ENCODE data around the gene PDPK1. TPM values are rescaled to one million over a fixed set of nuclear protein-coding genes. Genes with fewer than 3 reads are reported as not detected.
"Not testable (repeated sequence)": the region's sequence is repeated elsewhere in the genome, so short reads cannot be mapped to it uniquely, and the experiment has no call there.

PDPK1 gene
- polyA plus RNA-seq, 1 donor = 39.7 TPM

GRCh38 chr16:2602175-2602574 is 64.4 kb downstream of the PDPK1 start:
- H3K9me3 ChIP-seq (ENCODE audit: control insufficient read depth, low read depth, low read length); DNase-seq; H3K27ac ChIP-seq (ENCODE audit: low read length); H3K4me1 ChIP-seq (ENCODE audit: control insufficient read depth, insufficient read depth, low read length); H3K4me3 ChIP-seq (ENCODE audit: low read length); H3K27me3 ChIP-seq (ENCODE audit: control insufficient read depth, insufficient read depth, low read length): not testable (repeated sequence)
- WGBS (ENCODE audit: insufficient coverage, low lambda C conversion rate) = no CpG with 5 or more reads among the region's 7 CpGs
- peaks cover 19% of the 10 kb centered on the region for H3K36me3 ChIP-seq (ENCODE audit: control insufficient read depth, insufficient read depth, low read length)

GRCh38 chr16:2603165-2604015 is 65.6 kb downstream of the PDPK1 start:
- Histone ChIP-seq H3K27me3 (ENCODE audit: control insufficient read depth, insufficient read depth, low read length) (no peaks in the 10 kb centered on the region), H3K4me1 (ENCODE audit: control insufficient read depth, insufficient read depth, low read length) (peaks cover 3% of the 10 kb centered on the region), H3K4me3 (ENCODE audit: low read length) (peak overlapping the region; percentile 99), H3K36me3 (ENCODE audit: control insufficient read depth, insufficient read depth, low read length) (peaks cover 7% of the 10 kb centered on the region), H3K9me3 (ENCODE audit: control insufficient read depth, low read depth, low read length) (no peaks in the 10 kb centered on the region), H3K27ac (ENCODE audit: low read length) (peak overlapping the region; percentile 77)
- peak; percentile 91 to 97 for DNase-seq
- no CpG with 5 or more reads among the region's 58 CpGs for WGBS (ENCODE audit: insufficient coverage, low lambda C conversion rate)

GRCh38 chr16:2604016-2604369 is 66.2 kb downstream of the PDPK1 start:
- peak in 1 of 2 donors; percentile 11 for DNase-seq
- no CpG with 5 or more reads among the region's 12 CpGs for WGBS (ENCODE audit: insufficient coverage, low lambda C conversion rate)
- H3K4me1 ChIP-seq (ENCODE audit: control insufficient read depth, insufficient read depth, low read length); H3K36me3 ChIP-seq (ENCODE audit: control insufficient read depth, insufficient read depth, low read length); H3K9me3 ChIP-seq (ENCODE audit: control insufficient read depth, low read depth, low read length); H3K27me3 ChIP-seq (ENCODE audit: control insufficient read depth, insufficient read depth, low read length): not testable (repeated sequence)
- Histone ChIP-seq H3K27ac (ENCODE audit: low read length) (peak overlapping the region; percentile 77), H3K4me3 (ENCODE audit: low read length) (peak overlapping the region; percentile 99)

GRCh38 chr16:2606820-2607219 is 69.0 kb downstream of the PDPK1 start:
- WGBS (ENCODE audit: insufficient coverage, low lambda C conversion rate) = no CpG with 5 or more reads among the region's 8 CpGs
- not testable (repeated sequence) for H3K27ac ChIP-seq (ENCODE audit: low read length); H3K4me3 ChIP-seq (ENCODE audit: low read length); H3K4me1 ChIP-seq (ENCODE audit: control insufficient read depth, insufficient read depth, low read length); DNase-seq; H3K27me3 ChIP-seq (ENCODE audit: control insufficient read depth, insufficient read depth, low read length); H3K9me3 ChIP-seq (ENCODE audit: control insufficient read depth, low read depth, low read length)
- peaks cover 16% of the 10 kb centered on the region for H3K36me3 ChIP-seq (ENCODE audit: control insufficient read depth, insufficient read depth, low read length)

GRCh38 chr16:2609345-2609744 is 71.5 kb downstream of the PDPK1 start:
- not testable (repeated sequence) for H3K9me3 ChIP-seq (ENCODE audit: control insufficient read depth, low read depth, low read length); H3K4me3 ChIP-seq (ENCODE audit: low read length); DNase-seq; H3K4me1 ChIP-seq (ENCODE audit: control insufficient read depth, insufficient read depth, low read length); H3K27me3 ChIP-seq (ENCODE audit: control insufficient read depth, insufficient read depth, low read length); H3K27ac ChIP-seq (ENCODE audit: low read length)
- WGBS (ENCODE audit: insufficient coverage, low lambda C conversion rate) = no CpG with 5 or more reads among the region's 11 CpGs
- H3K36me3 ChIP-seq (ENCODE audit: control insufficient read depth, insufficient read depth, low read length) = peaks cover 16% of the 10 kb centered on the region

GRCh38 chr16:2609827-2610470 is 72.1 kb downstream of the PDPK1 start:
- DNase-seq = no peak
- no CpG with 5 or more reads among the region's 12 CpGs for WGBS (ENCODE audit: insufficient coverage, low lambda C conversion rate)

GRCh38 chr16:2610781-2611498 is 73.1 kb downstream of the PDPK1 start:
- no CpG with 5 or more reads among the region's 29 CpGs for WGBS (ENCODE audit: insufficient coverage, low lambda C conversion rate)
- H3K27ac ChIP-seq (ENCODE audit: low read length) = no peak overlapping the region
- DNase-seq = no peak

More at GRCh38 chr16:2609827-2610470, 72.1 kb downstream of the PDPK1 start:
- no peak overlapping the region for H3K27ac ChIP-seq (ENCODE audit: low read length)
- no peaks in the 10 kb centered on the region for H3K4me1 ChIP-seq (ENCODE audit: control insufficient read depth, insufficient read depth, low read length)
- H3K9me3 ChIP-seq (ENCODE audit: control insufficient read depth, low read depth, low read length) = no peaks in the 10 kb centered on the region
- no peaks in the 10 kb centered on the region for H3K27me3 ChIP-seq (ENCODE audit: control insufficient read depth, insufficient read depth, low read length)
- no peak overlapping the region for H3K4me3 ChIP-seq (ENCODE audit: low read length)
- H3K36me3 ChIP-seq (ENCODE audit: control insufficient read depth, insufficient read depth, low read length) = peaks cover 19% of the 10 kb centered on the region

GRCh38 chr16:2611499-2611862 is 73.7 kb downstream of the PDPK1 start:
- no peak for DNase-seq
- Histone ChIP-seq H3K27me3 (ENCODE audit: control insufficient read depth, insufficient read depth, low read length) (no peaks in the 10 kb centered on the region), H3K9me3 (ENCODE audit: control insufficient read depth, low read depth, low read length) (no peaks in the 10 kb centered on the region), H3K27ac (ENCODE audit: low read length) (no peak overlapping the region), H3K36me3 (ENCODE audit: control insufficient read depth, insufficient read depth, low read length) (peaks cover 21% of the 10 kb centered on the region), H3K4me1 (ENCODE audit: control insufficient read depth, insufficient read depth, low read length) (no peaks in the 10 kb centered on the region), H3K4me3 (ENCODE audit: low read length) (no peak overlapping the region)
- WGBS (ENCODE audit: insufficient coverage, low lambda C conversion rate) = no CpG with 5 or more reads among the region's 12 CpGs

More at GRCh38 chr16:2610781-2611498, 73.1 kb downstream of the PDPK1 start:
- H3K4me3 ChIP-seq (ENCODE audit: low read length) = no peak overlapping the region
- no peaks in the 10 kb centered on the region for H3K4me1 ChIP-seq (ENCODE audit: control insufficient read depth, insufficient read depth, low read length)
- no peaks in the 10 kb centered on the region for H3K9me3 ChIP-seq (ENCODE audit: control insufficient read depth, low read depth, low read length)
- no peaks in the 10 kb centered on the region for H3K27me3 ChIP-seq (ENCODE audit: control insufficient read depth, insufficient read depth, low read length)
- H3K36me3 ChIP-seq (ENCODE audit: control insufficient read depth, insufficient read depth, low read length) = peaks cover 21% of the 10 kb centered on the region

- H3K9me3 ChIP-seq (ENCODE audit: control insufficient read depth, low read depth, low read length); H3K4me3 ChIP-seq (ENCODE audit: low read length); H3K4me1 ChIP-seq (ENCODE audit: control insufficient read depth, insufficient read depth, low read length); H3K27ac ChIP-seq (ENCODE audit: low read length); DNase-seq; H3K27me3 ChIP-seq (ENCODE audit: control insufficient read depth, insufficient read depth, low read length): not testable (repeated sequence)
- WGBS (ENCODE audit: insufficient coverage, low lambda C conversion rate) = no CpG with 5 or more reads among the region's 17 CpGs
- H3K36me3 ChIP-seq (ENCODE audit: control insufficient read depth, insufficient read depth, low read length) = peaks cover 21% of the 10 kb centered on the region
Observed at GRCh38 chr16:2611877-2612276, 74.1 kb downstream of the PDPK1 start.

- H3K9me3 ChIP-seq (ENCODE audit: control insufficient read depth, low read depth, low read length); H3K27ac ChIP-seq (ENCODE audit: low read length); H3K4me1 ChIP-seq (ENCODE audit: control insufficient read depth, insufficient read depth, low read length); H3K27me3 ChIP-seq (ENCODE audit: control insufficient read depth, insufficient read depth, low read length); H3K4me3 ChIP-seq (ENCODE audit: low read length); DNase-seq: not testable (repeated sequence)
- no CpG with 5 or more reads among the region's 19 CpGs for WGBS (ENCODE audit: insufficient coverage, low lambda C conversion rate)
- H3K36me3 ChIP-seq (ENCODE audit: control insufficient read depth, insufficient read depth, low read length) = peaks cover 21% of the 10 kb centered on the region
Observed at GRCh38 chr16:2613251-2613650, 75.4 kb downstream of the PDPK1 start.

Data from large intestine (tissue), 3 donors.